Thoracic aorta endothelial cell (primary cell): ENCODE results near the gene AGPS. TPM values are rescaled to one million over a fixed set of nuclear protein-coding genes. Genes with fewer than 3 reads are reported as not detected.

Experiments
- small RNA-seq: library from RNA; depleted of rRNA; stranded (forward); fragments of <200 nt; gene quantifications from one replicate; pipeline ENCODE3, GENCODE V24; 2012
- total RNA-seq: library from RNA; depleted of rRNA; stranded (reverse); fragments of >200 nt; gene quantifications from 2 replicates; pipeline ENCODE4 v1.2.3, GENCODE V29; 2012

The AGPS gene
- total RNA-seq: 89.2 and 91.5 TPM in 2 replicates

GRCh38 chr2:177392373-177393202, at the start of gene AGPS:
AGPS (plus strand) TSS chr2:177392773; CDS start chr2:177392790, 17 bp downstream.

Small RNA genes lying within 50 kb of the gene (small RNA-seq; reads per million reads assigned to genes)
- gene RF01210: not detected

Other genes starting within 250 kb of the AGPS start
- gene HNRNPA3, start 180.0 kb upstream of the AGPS start, total RNA-seq: 112 and 122 TPM in 2 replicates
- 81.2 and 98.3 TPM in 2 replicates for gene NFE2L2, start 128.0 kb upstream of the AGPS start, total RNA-seq